ENCODE data around the gene ALG14.

ALG14 gene, protein sequence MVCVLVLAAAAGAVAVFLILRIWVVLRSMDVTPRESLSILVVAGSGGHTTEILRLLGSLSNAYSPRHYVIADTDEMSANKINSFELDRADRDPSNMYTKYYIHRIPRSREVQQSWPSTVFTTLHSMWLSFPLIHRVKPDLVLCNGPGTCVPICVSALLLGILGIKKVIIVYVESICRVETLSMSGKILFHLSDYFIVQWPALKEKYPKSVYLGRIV
- 1.1 to 2.5 (median 1.4) reads per million in 3 donors for total RNA-seq

DNA sequence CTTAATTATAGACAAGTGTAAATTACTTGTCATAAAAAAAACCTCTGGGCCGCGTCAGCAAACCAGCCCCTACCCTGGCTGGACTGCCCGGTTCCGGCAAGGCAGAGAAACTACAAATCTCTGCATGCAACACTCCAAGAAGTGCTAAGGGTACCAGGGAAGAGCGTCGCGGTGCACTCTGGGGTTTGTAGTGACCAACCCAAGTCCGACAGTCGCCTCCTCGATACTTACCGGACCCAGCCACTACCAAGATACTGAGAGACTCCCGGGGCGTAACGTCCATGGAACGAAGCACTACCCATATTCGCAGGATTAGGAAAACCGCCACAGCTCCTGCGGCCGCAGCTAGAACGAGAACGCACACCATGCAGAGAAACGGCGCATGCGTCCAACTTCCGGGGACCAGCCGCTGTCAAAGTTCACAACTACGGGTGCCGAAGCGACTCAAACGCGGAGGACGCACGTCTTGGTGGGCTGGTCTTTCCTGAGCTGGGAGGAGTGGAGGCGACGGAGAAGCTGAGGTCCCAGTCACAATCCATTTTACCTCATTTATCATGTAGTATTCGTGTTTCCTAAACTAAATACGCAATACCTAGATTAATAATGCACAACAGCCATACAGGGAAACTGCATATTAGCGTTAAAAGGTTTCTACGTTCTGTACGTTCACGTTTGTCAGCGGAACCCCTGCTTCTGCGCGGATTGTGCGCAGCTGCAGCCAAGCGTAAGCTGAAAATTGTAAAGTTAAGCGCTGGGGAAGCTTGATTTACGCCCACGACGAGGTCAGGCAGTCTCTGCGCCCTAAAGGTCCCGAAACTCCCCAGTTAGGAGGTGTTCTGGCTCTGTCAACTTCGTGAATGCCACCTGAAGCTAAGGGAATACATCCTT lies at the start of gene ALG14:
Gene ALG14, minus strand, starts transcription at position 420 of the 888 bp plus-strand sequence. Its CDS starts 53 bp downstream, at position 367.
- peak; percentile 80 to 89 (median 86) for DNase-seq
- Histone ChIP-seq H3K27ac (ENCODE audit: insufficient read depth, low read length, poor library complexity, severe bottlenecking) (peak within 1 kb of the TSS; percentile 84), H3K27me3 (replicated peaks; ENCODE audit: control insufficient read depth, insufficient read depth, low read length, poor library complexity, severe bottlenecking) (no peaks in the 10 kb centered on the region), H3K36me3 (ENCODE audit: control insufficient read depth, insufficient read depth, low read length) (no peaks in the 10 kb centered on the region), H3K4me1 (ENCODE audit: control insufficient read depth, insufficient read depth, low read length, poor library complexity, severe bottlenecking) (peaks cover 5% of the 10 kb centered on the region), H3K4me3 (ENCODE audit: insufficient read depth, low read depth, low read length, poor library complexity, severe bottlenecking) (peak within 1 kb of the TSS; percentile 97), H3K9me3 (ENCODE audit: control insufficient read depth, low read length) (no peaks in the 10 kb centered on the region)

DNA sequence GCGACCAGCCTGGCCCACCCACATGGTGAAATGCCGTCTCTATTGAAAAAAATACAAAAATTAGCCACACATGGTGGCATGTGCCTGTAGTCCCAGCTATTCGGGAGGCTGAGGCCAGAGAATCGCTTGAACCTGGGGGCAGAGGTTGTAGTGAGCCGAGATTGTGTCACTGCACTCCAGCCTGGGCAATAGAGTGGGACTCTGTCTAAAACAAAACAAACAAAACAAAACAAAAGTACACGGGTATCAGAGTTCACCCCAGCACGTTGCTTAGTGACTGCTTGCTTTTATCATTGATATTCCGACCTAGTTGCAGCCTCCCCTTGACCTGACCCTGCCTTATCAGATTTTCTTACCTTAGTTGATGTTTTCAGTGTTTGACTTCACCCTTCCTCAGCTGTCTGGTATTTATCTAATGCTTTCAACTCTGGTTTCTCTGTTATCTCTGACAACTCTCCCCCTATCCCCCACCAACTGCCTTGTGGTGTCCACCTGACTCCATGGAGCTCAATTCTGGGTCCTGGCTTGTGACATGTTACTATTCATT lies 49.5 kb upstream of the ALG14 start:
- no peak for DNase-seq
- Histone ChIP-seq H3K27me3 (replicated peaks; ENCODE audit: control insufficient read depth, insufficient read depth, low read length, poor library complexity, severe bottlenecking) (peaks cover 7% of the 10 kb centered on the region), H3K27ac (ENCODE audit: insufficient read depth, low read length, poor library complexity, severe bottlenecking) (no peak overlapping the region), H3K4me3 (ENCODE audit: insufficient read depth, low read depth, low read length, poor library complexity, severe bottlenecking) (no peak overlapping the region), H3K4me1 (ENCODE audit: control insufficient read depth, insufficient read depth, low read length, poor library complexity, severe bottlenecking) (peaks cover 4% of the 10 kb centered on the region), H3K36me3 (ENCODE audit: control insufficient read depth, insufficient read depth, low read length) (no peaks in the 10 kb centered on the region), H3K9me3 (ENCODE audit: control insufficient read depth, low read length) (no peaks in the 10 kb centered on the region)

DNA sequence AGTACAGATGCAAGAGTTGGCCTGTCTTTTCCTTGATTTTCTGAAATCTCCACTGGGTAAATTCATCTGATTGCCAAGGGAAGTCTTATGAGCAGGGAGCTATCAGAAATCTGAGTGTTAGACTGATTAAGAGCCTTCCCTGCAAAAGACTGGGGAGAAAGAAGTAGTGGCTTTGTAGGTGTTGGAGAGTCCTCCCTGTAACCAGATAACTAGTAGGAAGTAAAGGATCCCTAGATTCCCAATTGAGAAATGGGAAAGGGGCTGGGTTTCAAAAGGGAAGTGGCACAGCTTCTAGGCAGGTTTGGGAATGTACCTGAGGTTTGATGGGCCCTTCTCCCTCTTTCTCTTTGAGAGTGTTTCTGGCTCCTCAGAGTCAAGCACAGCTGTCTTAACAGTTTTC lies 46.5 kb upstream of the ALG14 start:
- peaks cover 7% of the 10 kb centered on the region for H3K27me3 ChIP-seq (replicated peaks; ENCODE audit: control insufficient read depth, insufficient read depth, low read length, poor library complexity, severe bottlenecking)
- peaks cover 4% of the 10 kb centered on the region for H3K4me1 ChIP-seq (ENCODE audit: control insufficient read depth, insufficient read depth, low read length, poor library complexity, severe bottlenecking)
- no peaks in the 10 kb centered on the region for H3K36me3 ChIP-seq (ENCODE audit: control insufficient read depth, insufficient read depth, low read length)
- no peaks in the 10 kb centered on the region for H3K9me3 ChIP-seq (ENCODE audit: control insufficient read depth, low read length)
- H3K4me3 ChIP-seq (ENCODE audit: insufficient read depth, low read depth, low read length, poor library complexity, severe bottlenecking): no peak overlapping the region
- DNase-seq: no peak
- H3K27ac ChIP-seq (ENCODE audit: insufficient read depth, low read length, poor library complexity, severe bottlenecking): no peak overlapping the region

DNA sequence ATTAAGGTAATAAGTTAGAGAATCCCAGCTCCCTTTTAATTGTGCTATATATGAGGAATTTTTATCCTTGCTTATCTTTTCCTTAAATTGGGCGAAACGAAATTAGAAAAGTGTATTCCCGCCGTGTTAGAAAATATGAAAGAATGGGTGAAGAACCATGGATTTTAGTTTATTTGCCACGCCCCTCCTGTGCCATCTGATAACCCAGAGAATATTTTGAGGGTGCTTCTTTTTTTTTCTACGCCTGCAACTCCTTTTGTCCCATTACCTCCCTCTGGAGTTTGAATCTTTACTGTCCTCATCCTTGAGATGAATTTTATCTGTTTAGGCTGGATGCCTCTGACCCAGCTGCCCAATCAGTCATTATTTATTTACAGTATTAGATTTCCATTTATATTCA lies 46.0 kb upstream of the ALG14 start:
- Histone ChIP-seq H3K4me3 (ENCODE audit: insufficient read depth, low read depth, low read length, poor library complexity, severe bottlenecking) (no peak overlapping the region), H3K36me3 (ENCODE audit: control insufficient read depth, insufficient read depth, low read length) (no peaks in the 10 kb centered on the region), H3K9me3 (ENCODE audit: control insufficient read depth, low read length) (no peaks in the 10 kb centered on the region), H3K27ac (ENCODE audit: insufficient read depth, low read length, poor library complexity, severe bottlenecking) (no peak overlapping the region), H3K27me3 (replicated peaks; ENCODE audit: control insufficient read depth, insufficient read depth, low read length, poor library complexity, severe bottlenecking) (peaks cover 7% of the 10 kb centered on the region), H3K4me1 (ENCODE audit: control insufficient read depth, insufficient read depth, low read length, poor library complexity, severe bottlenecking) (peaks cover 4% of the 10 kb centered on the region)
- no peak for DNase-seq

DNA sequence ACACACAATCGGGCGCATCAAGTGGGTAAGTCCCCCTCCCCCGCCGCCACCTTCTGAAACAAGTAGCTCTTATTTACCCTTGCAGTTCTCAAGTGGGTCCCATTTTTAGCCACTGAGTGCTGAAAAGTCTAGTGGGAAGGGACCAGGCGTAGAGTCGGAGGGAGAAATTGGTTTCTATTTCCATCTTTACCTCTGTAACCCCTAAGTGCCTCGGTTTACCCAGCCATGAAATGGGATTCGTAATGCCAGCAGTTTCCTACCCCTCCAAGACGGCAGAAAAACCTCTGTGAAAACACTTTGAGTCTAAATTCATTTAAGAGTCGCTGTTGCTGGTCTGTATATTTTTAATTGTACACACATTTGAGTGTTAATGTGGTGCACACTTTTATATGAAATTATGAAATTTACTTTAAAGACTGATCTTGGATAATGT lies 45.3 kb upstream of the ALG14 start:
- H3K27me3 ChIP-seq (replicated peaks; ENCODE audit: control insufficient read depth, insufficient read depth, low read length, poor library complexity, severe bottlenecking): peaks cover 7% of the 10 kb centered on the region
- no peaks in the 10 kb centered on the region for H3K9me3 ChIP-seq (ENCODE audit: control insufficient read depth, low read length)
- H3K27ac ChIP-seq (ENCODE audit: insufficient read depth, low read length, poor library complexity, severe bottlenecking): no peak overlapping the region
- peaks cover 4% of the 10 kb centered on the region for H3K4me1 ChIP-seq (ENCODE audit: control insufficient read depth, insufficient read depth, low read length, poor library complexity, severe bottlenecking)
- peak overlapping the region; percentile 43 for H3K4me3 ChIP-seq (ENCODE audit: insufficient read depth, low read depth, low read length, poor library complexity, severe bottlenecking)
- no peak for DNase-seq
- no peaks in the 10 kb centered on the region for H3K36me3 ChIP-seq (ENCODE audit: control insufficient read depth, insufficient read depth, low read length)

DNA sequence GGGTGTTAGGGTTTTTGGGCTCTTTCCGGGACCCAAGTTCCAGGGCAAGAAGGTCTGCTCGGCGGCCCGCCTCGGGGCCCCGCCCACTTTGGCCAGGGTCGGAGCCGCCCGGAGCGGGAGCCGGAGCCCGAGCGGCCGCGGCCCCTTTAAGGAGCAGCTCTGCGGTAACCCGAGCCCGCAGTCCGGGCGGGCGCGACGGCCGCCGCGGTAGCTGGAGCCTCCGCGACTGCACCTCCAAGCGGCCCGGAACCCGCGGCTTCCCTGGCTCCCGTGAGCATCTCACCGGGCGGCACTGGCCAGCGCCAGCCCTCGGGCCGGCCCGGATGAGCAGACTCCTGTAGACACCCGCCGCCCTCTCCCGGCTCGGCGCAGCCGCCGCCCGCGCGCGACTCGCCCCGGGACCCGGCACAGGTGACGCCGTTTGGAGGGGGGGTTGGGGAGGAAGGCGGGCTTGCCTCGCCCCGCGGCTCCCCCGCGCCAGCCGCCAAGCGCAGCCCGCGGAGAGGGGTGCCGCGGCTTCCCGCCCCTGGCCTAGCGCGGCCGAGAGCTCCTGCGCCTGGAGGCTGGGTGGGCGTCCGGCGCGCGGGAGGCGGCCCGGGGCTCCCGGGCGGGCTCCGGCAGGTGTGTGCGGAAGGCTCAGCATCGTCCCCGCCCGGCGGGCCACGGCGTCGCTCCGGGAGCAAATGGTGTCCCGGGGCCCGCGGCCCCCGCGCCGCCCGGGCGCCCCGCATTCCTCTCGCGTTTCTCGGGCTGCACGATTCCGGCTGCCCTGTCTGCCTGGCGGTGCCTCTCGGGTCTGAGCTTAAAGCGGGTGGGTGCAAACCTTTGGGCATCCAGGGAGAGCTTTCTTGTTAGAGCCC lies 44.7 kb upstream of the ALG14 start, which contains the start of gene TLCD4:
Gene TLCD4, plus strand, starts transcription at position 149 of the 860 bp plus-strand sequence. CDS start 26,547 bp downstream, outside the sequence.
- peak; percentile 1 to 19 (median 3) for DNase-seq
- Histone ChIP-seq H3K27me3 (replicated peaks; ENCODE audit: control insufficient read depth, insufficient read depth, low read length, poor library complexity, severe bottlenecking) (peaks cover 7% of the 10 kb centered on the region), H3K4me3 (ENCODE audit: insufficient read depth, low read depth, low read length, poor library complexity, severe bottlenecking) (peak within 1 kb of the TSS; percentile 76), H3K9me3 (ENCODE audit: control insufficient read depth, low read length) (no peaks in the 10 kb centered on the region), H3K4me1 (ENCODE audit: control insufficient read depth, insufficient read depth, low read length, poor library complexity, severe bottlenecking) (peaks cover 4% of the 10 kb centered on the region), H3K36me3 (ENCODE audit: control insufficient read depth, insufficient read depth, low read length) (no peaks in the 10 kb centered on the region), H3K27ac (ENCODE audit: insufficient read depth, low read length, poor library complexity, severe bottlenecking) (no peak within 1 kb of the TSS)

DNA sequence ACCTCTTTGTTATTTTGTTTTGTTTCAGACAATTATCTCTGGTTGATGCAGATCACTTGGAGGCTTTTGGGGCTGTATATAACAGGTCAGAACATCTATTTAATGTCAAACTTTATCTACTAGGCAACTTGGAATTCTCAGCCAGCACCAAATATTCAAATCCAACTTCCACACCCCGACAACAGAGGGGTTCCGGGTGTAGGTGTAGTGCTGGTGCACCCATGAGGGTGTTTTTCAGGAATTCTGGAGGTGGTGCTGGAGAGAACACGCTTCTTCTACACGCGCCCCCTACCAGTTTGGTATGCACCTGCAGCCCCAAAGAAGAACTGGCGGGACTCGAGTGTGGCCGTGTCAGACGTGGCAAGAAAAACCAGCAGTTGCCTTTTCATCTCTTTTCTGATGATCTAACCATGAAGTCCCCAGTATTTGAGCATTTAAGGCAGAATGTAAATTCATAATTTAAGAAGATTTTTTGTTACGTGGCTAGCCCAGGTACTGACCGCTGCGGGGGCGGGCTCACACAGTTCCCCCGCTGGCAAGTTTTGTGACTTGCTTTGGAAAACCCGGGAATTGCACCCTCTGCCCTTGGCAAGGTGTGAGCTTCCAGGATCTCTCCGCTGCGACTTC lies 43.9 kb upstream of the ALG14 start:
- H3K4me3 ChIP-seq (ENCODE audit: insufficient read depth, low read depth, low read length, poor library complexity, severe bottlenecking): peak overlapping the region; percentile 76
- no peaks in the 10 kb centered on the region for H3K36me3 ChIP-seq (ENCODE audit: control insufficient read depth, insufficient read depth, low read length)
- H3K27me3 ChIP-seq (replicated peaks; ENCODE audit: control insufficient read depth, insufficient read depth, low read length, poor library complexity, severe bottlenecking): peaks cover 7% of the 10 kb centered on the region
- no peaks in the 10 kb centered on the region for H3K9me3 ChIP-seq (ENCODE audit: control insufficient read depth, low read length)
- peaks cover 4% of the 10 kb centered on the region for H3K4me1 ChIP-seq (ENCODE audit: control insufficient read depth, insufficient read depth, low read length, poor library complexity, severe bottlenecking)
- peak; percentile 9 to 25 (median 19) for DNase-seq
- no peak overlapping the region for H3K27ac ChIP-seq (ENCODE audit: insufficient read depth, low read length, poor library complexity, severe bottlenecking)

DNA sequence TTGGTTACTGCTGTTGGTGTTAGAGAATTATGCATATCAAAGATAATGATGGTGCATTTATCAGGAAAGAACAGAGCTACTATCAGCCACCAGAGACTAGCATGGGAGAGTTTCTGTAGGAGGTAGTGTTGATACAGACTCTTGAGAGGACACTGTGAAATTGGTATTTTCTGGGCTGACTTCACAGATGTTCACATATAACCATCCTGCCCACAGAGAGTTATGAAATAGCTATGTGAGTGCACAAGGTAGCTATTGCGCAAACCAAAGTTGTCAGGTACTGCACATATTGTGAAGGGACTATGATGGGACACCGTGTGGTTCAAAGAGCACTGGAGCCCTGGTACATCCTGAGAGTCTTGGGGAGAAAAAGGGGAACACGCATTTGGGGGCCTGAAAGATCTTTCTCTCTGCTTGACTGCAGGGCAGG lies 43.0 kb upstream of the ALG14 start:
- peaks cover 7% of the 10 kb centered on the region for H3K27me3 ChIP-seq (replicated peaks; ENCODE audit: control insufficient read depth, insufficient read depth, low read length, poor library complexity, severe bottlenecking)
- peaks cover 4% of the 10 kb centered on the region for H3K4me1 ChIP-seq (ENCODE audit: control insufficient read depth, insufficient read depth, low read length, poor library complexity, severe bottlenecking)
- H3K9me3 ChIP-seq (ENCODE audit: control insufficient read depth, low read length): no peaks in the 10 kb centered on the region
- H3K4me3 ChIP-seq (ENCODE audit: insufficient read depth, low read depth, low read length, poor library complexity, severe bottlenecking): no peak overlapping the region
- H3K27ac ChIP-seq (ENCODE audit: insufficient read depth, low read length, poor library complexity, severe bottlenecking): no peak overlapping the region
- no peak for DNase-seq
- H3K36me3 ChIP-seq (ENCODE audit: control insufficient read depth, insufficient read depth, low read length): no peaks in the 10 kb centered on the region

DNA sequence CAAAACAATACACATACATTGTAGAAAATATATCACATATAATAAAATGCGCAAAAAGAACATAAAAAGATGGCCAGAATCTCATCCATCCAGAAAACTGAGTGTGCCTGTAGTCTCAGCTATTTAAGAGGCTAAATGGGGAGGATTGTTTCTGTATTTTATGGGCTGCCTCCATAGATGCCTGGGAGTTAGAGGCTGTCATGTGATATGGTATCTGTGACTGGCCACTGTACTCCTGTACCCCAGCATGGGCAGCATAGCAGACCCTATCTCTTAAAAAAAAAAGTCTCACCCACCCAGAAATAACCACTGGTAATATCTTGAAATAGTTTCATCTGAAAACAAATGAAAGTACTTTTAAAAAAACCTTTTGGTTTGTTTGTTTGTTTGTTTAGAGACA lies 40.9 kb upstream of the ALG14 start:
- Histone ChIP-seq H3K9me3 (ENCODE audit: control insufficient read depth, low read length) (no peaks in the 10 kb centered on the region), H3K4me3 (ENCODE audit: insufficient read depth, low read depth, low read length, poor library complexity, severe bottlenecking) (no peak overlapping the region), H3K27me3 (replicated peaks; ENCODE audit: control insufficient read depth, insufficient read depth, low read length, poor library complexity, severe bottlenecking) (peaks cover 7% of the 10 kb centered on the region), H3K27ac (ENCODE audit: insufficient read depth, low read length, poor library complexity, severe bottlenecking) (no peak overlapping the region), H3K4me1 (ENCODE audit: control insufficient read depth, insufficient read depth, low read length, poor library complexity, severe bottlenecking) (peaks cover 4% of the 10 kb centered on the region), H3K36me3 (ENCODE audit: control insufficient read depth, insufficient read depth, low read length) (no peaks in the 10 kb centered on the region)
- no peak for DNase-seq
